Measurements from ENCODE around the gene TOLLIP. TPM values are rescaled to one million over a fixed set of nuclear protein-coding genes. Genes with fewer than 3 reads are reported as not detected.

TOLLIP gene
- total RNA-seq, 1 donor from 2014 or later: 46.8 TPM

DNA sequence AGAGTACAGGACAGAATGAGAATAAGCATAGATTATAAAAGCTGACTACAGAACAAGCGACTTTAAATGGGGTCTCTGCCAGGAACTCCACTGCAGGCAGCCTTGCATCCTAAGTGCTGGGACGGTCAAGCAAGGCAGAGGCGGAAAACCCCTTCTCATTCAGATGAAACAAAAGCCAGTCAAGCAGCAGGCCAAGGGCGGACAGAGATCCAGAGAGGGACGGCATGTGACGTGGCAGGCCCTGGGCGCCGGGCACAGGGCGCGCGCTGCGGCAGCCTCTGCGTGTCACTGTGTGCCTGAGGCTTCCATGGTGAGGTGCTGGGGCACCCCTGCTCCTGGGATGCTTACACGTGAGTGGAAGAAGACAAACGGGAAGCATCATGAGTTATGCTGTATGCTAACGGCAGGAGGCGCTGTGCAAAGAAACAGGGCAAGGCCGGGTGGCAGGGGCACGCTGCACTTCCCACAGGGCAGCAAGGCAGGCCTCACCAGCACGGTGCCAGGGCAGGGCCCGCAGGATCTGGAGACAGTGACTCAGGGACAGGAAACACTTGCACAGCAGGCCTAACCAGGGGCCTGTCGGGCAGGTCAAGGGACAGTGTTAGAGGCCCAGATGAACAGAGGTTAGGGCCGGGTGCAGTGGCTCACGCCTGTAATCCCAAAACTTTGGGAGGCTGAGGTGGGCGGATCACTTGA, 6.2 kb downstream of the TOLLIP start:
- DNase-seq (ENCODE audit: missing footprints) (no peak), ATAC-seq (no peak)
- intact Hi-C loops (cut with DNase I): no loop called here

DNA sequence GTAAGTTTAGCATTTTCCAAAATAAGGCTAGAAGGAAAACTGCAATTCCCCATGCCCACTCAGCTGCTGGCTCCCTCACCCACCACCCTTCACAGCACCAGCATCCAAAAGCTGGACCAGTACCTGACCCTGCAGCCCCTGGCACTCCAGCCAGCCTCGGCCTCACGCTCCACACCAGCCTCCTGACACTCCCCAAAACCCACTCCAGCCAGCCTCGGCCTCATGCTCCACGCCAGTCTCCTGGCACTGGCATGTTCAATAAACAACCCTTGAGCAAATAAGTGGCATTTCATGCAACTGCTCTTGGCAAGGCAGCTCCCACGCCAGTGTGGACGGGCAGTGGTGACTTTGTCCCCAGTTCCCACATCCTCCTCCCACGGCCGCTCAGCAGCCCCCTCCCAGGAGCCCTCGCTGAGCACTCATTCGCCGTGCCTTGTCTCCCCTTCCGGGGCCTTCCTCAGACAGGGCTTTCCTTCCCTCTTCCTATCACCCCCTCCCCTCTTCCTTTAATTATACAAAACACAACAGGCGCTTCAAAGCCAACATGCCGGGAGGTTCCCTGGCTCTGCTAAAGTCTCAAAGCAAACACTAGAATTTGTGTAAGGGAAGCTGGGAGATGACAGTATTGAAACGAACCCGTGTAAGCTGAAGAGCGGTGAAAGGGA, 6.8 kb downstream of the TOLLIP start:
- intact Hi-C loops (cut with DNase I): no loop called here
- ATAC-seq (no peak), DNase-seq (ENCODE audit: missing footprints) (no peak)

GRCh38 chr11:1302041-1302460, 7.4 kb downstream of the TOLLIP start:
- ATAC-seq (no peak), DNase-seq (ENCODE audit: missing footprints) (no peak)
- intact Hi-C loops (cut with DNase I): no loop called here

- intact Hi-C loops (cut with DNase I): no loop called here
- DNase-seq (ENCODE audit: missing footprints) (no peak), ATAC-seq (no peak)
These were observed 8.0 kb downstream of the TOLLIP start for GRCh38 chr11:1301220-1302000.

DNA sequence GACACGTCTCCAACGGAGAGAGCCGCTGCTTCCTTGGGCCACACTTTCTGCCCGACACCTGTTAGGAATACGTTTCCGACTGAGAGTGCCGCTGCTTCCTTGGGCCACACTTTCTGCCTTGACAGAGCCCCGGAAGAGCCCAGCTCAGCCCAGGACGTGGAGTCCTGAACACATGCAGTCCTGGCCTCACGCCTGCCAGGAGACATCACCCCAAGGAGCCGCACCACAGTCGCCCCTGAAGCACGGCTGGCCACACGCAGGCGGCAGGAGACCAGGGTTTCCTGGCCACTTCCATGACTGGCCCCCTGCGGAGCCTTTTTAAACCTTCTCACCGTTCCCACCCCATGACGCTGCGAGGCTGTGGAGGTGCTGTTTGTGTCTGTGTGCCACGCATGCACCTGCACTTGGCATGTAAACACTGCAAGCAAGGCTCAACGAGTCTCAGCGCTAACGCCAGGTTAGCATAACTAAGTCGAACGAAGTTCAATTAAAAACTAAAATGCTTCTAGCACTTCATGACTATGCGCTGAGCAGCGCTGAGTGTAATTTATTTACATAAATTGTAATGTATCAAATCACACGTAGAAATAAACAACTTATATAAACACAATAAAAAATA, 8.8 kb downstream of the TOLLIP start:
- ATAC-seq (no peak), DNase-seq (ENCODE audit: missing footprints) (no peak)
- intact Hi-C loops (cut with DNase I): no loop called here

DNA sequence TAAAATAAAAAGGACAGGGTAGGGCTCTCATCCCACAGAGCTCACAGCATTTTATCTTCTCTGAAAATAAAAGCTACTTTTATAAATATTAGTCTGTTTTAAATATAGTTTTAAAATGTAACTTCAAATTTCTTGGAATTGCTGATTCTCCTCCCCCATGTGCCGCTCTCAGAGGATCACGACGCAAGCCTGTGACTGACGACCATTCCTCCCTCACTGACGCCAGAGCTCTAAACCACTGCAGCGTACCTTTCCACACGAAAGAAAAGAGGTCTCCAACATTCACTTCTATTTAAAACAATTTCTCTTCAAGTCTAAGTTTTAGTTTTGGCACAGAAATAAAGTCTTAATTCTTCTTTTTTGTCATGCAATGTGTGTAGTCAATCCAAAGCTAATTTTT, 9.3 kb downstream of the TOLLIP start:
- no peak for ATAC-seq

DNA sequence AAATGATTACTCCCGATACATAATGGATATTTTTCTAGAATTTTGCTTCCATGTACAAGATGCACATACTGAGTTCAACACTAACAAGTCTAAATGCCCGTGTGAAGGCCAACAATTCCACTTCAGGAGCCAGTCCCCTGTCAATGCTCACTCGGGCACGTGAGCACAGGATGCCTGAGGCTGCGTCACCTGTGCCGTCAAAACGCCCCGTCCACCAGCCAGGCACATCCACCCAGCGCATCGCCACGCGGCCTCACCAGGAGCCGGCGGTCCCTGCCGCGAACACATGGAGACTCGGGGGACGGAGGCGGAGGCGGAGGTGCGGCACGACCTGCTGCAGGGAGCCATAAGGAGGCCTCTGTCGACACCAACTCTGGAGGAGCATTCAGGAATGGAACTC, 9.8 kb downstream of the TOLLIP start:
- intact Hi-C loops (cut with DNase I): no loop called here
- ATAC-seq (no peak), DNase-seq (ENCODE audit: missing footprints) (no peak)

More for the DNA sequence above, 9.3 kb downstream of the TOLLIP start:
- intact Hi-C loops (cut with DNase I): no loop called here
- DNase-seq (ENCODE audit: missing footprints): no peak

DNA sequence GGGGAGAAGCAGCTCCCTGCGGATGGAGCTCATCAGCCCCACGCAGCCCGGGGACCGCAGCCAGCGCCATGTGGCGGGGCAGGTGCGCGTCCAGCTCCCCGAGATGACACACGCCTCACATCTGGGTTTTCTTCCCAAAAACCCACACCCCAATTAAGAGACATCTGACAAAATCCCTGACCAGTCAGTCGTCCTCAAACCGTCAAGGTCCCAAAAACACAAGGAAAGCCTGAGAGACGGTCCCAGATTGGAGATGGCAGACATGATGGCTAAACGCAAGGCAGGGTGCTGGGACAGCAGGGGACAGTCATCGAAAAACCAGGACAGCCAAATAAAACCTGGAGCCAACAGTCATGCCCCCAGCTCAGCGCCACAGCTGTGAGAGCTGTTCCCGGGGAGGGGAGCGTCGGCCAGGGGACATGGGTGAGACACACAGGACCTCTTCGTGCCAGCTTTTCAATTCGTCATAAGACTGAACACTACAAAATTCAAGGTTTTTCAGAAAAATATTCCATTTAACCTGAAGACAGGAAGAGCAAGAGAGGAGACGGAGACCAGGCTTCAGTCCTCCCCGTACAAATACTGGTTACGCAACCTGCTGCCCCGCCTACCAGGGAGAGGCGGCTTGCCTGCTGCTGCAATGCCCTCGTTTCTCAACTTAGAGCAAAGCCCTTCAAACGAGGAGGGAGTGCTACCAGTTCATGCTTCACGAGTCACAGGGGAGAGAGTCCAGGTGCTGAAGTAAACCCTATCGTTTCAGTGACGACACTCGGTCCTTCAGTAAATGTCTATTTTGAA, 10.5 kb downstream of the TOLLIP start:
- peak; percentile 91 for ATAC-seq
- intact Hi-C loops (cut with DNase I): no loop called here
- peak; percentile 93 for DNase-seq (ENCODE audit: missing footprints)

- intact Hi-C loops (cut with DNase I): no loop called here
- peak; percentile 47 for ATAC-seq
- no peak for DNase-seq (ENCODE audit: missing footprints)
These were observed 11.6 kb downstream of the TOLLIP start for GRCh38 chr11:1297576-1298473.

DNA sequence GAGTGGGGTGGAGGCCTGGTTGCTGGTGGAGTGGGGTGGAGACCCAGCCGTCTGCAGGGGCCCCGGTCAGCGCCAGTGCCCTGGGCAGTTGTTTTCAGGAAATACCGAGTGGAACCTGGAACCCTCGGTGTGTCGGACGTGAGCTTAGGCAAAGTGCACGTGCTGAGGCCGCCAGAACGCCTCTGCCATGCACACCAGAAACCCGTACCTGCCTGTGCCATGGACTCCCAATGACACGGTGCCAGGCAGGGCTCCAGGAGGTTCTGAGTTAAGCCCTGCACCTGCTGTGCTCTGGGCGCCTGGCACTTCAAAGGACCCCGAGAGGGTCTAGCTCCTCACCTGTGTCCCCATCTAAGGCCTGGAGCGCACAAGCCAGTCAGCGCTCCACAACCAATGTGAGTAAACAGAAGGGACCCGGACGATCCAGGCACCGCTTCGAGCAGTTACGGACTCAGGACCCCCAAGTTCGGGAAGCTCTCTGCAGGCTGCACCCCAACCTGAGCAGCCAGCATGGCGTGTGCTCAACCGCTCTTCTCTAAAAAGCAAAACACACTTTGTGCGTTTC, 12.3 kb downstream of the TOLLIP start:
- no peak for ATAC-seq
- intact Hi-C loops (cut with DNase I): no loop called here
- no peak for DNase-seq (ENCODE audit: missing footprints)

GRCh38 chr11:1296287-1296686, 13.1 kb downstream of the TOLLIP start:
- DNase-seq (ENCODE audit: missing footprints): no peak
- intact Hi-C loops (cut with DNase I): no loop called here
- no peak for ATAC-seq

- DNase-seq (ENCODE audit: missing footprints): no peak
- intact Hi-C loops (cut with DNase I): no loop called here
- no peak for ATAC-seq
These were observed 13.8 kb downstream of the TOLLIP start for GRCh38 chr11:1295591-1295990.

- DNase-seq (ENCODE audit: missing footprints) (no peak), ATAC-seq (no peak)
- intact Hi-C loops (cut with DNase I): no loop called here
These were observed 14.3 kb downstream of the TOLLIP start for GRCh38 chr11:1295086-1295485.

GRCh38 chr11:1293619-1294015, 15.8 kb downstream of the TOLLIP start:
- ATAC-seq (no peak), DNase-seq (ENCODE audit: missing footprints) (no peak)
- intact Hi-C loops (cut with DNase I): no loop called here

DNA sequence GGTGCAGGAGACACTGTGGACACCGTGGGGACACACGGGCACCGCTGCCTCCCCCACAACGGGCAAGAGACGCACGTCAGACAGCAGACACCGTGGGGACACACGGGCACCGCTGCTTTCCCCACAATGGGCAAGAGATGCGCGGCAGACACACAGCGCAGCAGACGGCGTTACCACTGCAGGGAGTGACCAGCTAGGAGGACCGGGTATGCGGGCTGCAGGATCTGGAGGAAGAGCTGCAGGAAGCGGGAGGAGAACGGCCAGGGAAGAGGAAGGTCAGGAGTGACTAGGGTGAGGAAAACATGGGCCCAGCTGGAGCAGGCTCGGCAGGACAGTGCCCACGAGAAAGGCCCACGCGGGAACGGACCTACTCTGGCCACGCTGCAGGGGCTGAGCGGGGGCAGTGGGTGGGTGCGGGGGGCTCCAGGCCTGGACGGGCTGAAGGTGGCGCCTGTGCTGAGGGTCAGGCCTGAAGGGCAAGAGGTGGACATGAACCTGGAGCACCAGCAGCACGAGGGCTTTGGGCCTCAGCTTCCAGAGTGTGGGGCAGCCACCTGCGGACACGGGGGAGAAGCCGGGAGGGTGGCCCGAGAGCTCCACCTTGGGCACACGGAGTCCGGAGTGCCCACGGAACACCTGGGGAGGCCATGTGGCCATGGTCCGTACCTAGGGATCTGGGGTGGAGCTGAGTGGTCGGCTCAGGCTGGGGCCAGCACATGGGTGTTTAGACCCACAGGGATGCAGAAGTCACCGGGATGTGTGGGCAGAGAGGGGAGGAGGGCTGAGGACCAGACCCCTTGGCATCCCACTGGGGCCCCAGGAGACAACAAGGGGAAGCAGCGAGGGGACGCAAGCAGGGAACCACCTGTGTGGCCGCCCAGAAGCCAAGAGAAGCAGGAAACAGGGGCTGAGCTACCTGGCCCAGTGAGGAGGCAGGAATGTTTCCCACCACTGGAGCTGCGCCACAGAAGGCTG, 16.5 kb downstream of the TOLLIP start:
- no peak for DNase-seq (ENCODE audit: missing footprints)
- no peak for ATAC-seq
- intact Hi-C loops (cut with DNase I): no loop called here

DNA sequence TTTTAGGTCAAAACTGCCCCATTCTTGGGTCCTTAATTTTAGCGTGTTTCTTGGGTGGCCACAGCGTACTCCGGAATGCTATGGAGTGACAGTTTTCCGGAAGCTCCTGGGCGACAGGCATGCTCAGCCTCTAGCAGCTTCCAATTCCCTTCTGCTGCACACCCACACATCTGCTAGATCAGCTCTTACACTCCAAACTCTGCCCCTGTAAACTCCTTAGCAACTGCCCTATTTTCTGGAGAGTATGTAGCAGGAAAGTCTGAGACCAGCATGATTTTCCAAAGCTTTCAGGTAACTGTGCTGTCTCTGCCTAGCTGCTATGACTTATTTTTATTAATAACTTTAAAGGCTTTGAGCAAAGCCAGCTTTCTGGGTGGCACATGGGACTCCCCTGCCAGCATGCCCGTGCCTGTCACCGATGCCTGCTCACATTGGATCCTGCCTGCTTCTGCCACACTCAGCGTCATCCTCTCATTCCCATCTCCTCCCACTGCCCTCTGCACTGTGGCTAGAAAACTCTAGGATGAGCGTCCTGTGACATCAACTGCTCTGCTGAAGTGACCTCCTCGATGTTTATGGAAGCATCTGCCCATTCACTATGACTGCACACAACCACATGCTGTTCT, 17.3 kb downstream of the TOLLIP start:
- ATAC-seq (no peak), DNase-seq (ENCODE audit: missing footprints) (no peak)
- intact Hi-C loops (cut with DNase I): no loop called here
